Neural progenitor cell (in vitro differentiated cells): ENCODE measurements around the gene DACH1. TPM values are rescaled to one million over a fixed set of nuclear protein-coding genes. Genes with fewer than 3 reads are reported as not detected.
"Not testable (repeated sequence)": the region's sequence is repeated elsewhere in the genome, so short reads cannot be mapped to it uniquely, and the experiment has no call there.

Experiments used
- DNase-seq: peaks from one replicate; pipeline ENCODE4 v3.0.0-alpha.2; 2016; ENCODE audit warnings: low spot score
- H2AFZ ChIP-seq: fragments of 200-600 bp; sonication (generic); replicated peaks from 2 replicates; pipeline ENCODE4 v1.6.1; 2016; ENCODE audit warnings: antibody characterized with exemption
- H3F3A ChIP-seq: fragments of 200-600 bp; sonication (generic); 2 replicates; pipeline ENCODE4 v1.6.1; 2016; ENCODE audit warnings: antibody characterized with exemption, low read depth
- H3K27ac ChIP-seq: fragments of 200-600 bp; sonication (generic); 2 replicates; pipeline ENCODE4 v1.5.1; 2016; ENCODE audit warnings: mild to moderate bottlenecking
- H3K27me3 ChIP-seq: fragments of 200-600 bp; sonication (generic); 2 replicates; pipeline ENCODE4 v1.6.1; 2016; ENCODE audit warnings: mild to moderate bottlenecking, moderate library complexity
- H3K36me3 ChIP-seq: fragments of 200-600 bp; sonication (generic); 2 replicates; pipeline ENCODE4 v1.5.1; 2016
- H3K4me1 ChIP-seq: fragments of 200-600 bp; sonication (generic); 2 replicates; pipeline ENCODE4 v1.6.1; 2016; ENCODE audit warnings: mixed run types
- H3K4me2 ChIP-seq: fragments of 200-600 bp; sonication (generic); 2 replicates; pipeline ENCODE4 v1.6.1; 2016
- H3K4me3 ChIP-seq: fragments of 200-600 bp; sonication (generic); 2 replicates; pipeline ENCODE4 v1.5.1; 2016
- H3K79me2 ChIP-seq: fragments of 200-600 bp; sonication (generic); 2 replicates; pipeline ENCODE4 v1.6.1; 2016; ENCODE audit warnings: low read depth
- H3K9ac ChIP-seq: fragments of 200-600 bp; sonication (generic); 2 replicates; pipeline ENCODE4 v1.6.1; 2016
- H3K9me3 ChIP-seq: fragments of 200-600 bp; sonication (generic); 2 replicates; pipeline ENCODE4 v1.5.1; 2016; ENCODE audit warnings: low read depth
- H4K20me1 ChIP-seq: fragments of 200-600 bp; sonication (generic); 2 replicates; pipeline ENCODE4 v1.6.1; 2016; ENCODE audit warnings: low read depth
- H3K27ac Mint-ChIP-seq: 3 replicates; pipeline ENCODE4 v1.8.0; 2021; ENCODE audit warnings: mixed read lengths
- H3K27me3 Mint-ChIP-seq: 2 replicates; pipeline ENCODE4 v1.8.0; 2022; ENCODE audit warnings: low read depth, mild to moderate bottlenecking, inconsistent platforms, moderate library complexity, mixed read lengths; ENCODE audit not compliant: insufficient read depth
- H3K36me3 Mint-ChIP-seq: 3 replicates; pipeline ENCODE4 v1.8.0; 2021; ENCODE audit warnings: mixed read lengths
- H3K4me1 Mint-ChIP-seq: 3 replicates; pipeline ENCODE4 v1.8.0; 2021; ENCODE audit warnings: mixed read lengths
- H3K4me3 Mint-ChIP-seq: 3 replicates; pipeline ENCODE4 v1.8.0; 2021; ENCODE audit warnings: mild to moderate bottlenecking, moderate library complexity, mixed read lengths
- H3K9me3 Mint-ChIP-seq: 3 replicates; pipeline ENCODE4 v1.8.0; 2020; ENCODE audit warnings: mixed read lengths
- CTCF ChIP-seq: fragments of 200-600 bp; sonication (generic); IDR thresholded peaks from 2 replicates; pipeline ENCODE4 v1.5.1; 2017; ENCODE audit warnings: antibody characterized with exemption, mild to moderate bottlenecking
- EZH2 ChIP-seq: fragments of 200-600 bp; sonication (generic); IDR thresholded peaks from 2 replicates; pipeline ENCODE4 v1.6.1; 2017; ENCODE audit warnings: antibody characterized with exemption, mild to moderate bottlenecking, moderate library complexity
- EZH2phosphoT487 ChIP-seq: fragments of 200-600 bp; sonication (generic); IDR thresholded peaks from 2 replicates; pipeline ENCODE4 v1.6.1; 2017; ENCODE audit warnings: antibody characterized with exemption
- total RNA-seq: library from RNA; depleted of rRNA; stranded (reverse); fragments of >200 nt; gene quantifications from 2 replicates; pipeline ENCODE4 v1.2.3, GENCODE V29; 2015; ENCODE audit warnings: low replicate concordance

Gene DACH1
- total RNA-seq, 1 donor from 2014 or later: 27.6 TPM

- Histone ChIP-seq H3K4me2 (peak overlapping the region; percentile 56), H2AFZ (no peak overlapping the region), H3K79me2 (peaks cover 15% of the 10 kb centered on the region), H3K4me1 (peaks cover 37% of the 10 kb centered on the region), H3K36me3 (no peaks in the 10 kb centered on the region), H3K27me3 (no peaks in the 10 kb centered on the region), H4K20me1 (peaks cover 34% of the 10 kb centered on the region), H3K9ac (no peak overlapping the region), H3K4me3 (no peak overlapping the region), H3F3A (peaks cover 8% of the 10 kb centered on the region), H3K9me3 (no peaks in the 10 kb centered on the region), H3K27ac (peak overlapping the region; percentile 49)
- TF ChIP-seq EZH2phosphoT487 (no peak), EZH2 (no peak), CTCF (no peak)
- Mint-ChIP-seq H3K9me3 (no peaks in the 10 kb centered on the region), H3K27ac (peak overlapping the region; percentile 93), H3K4me1 (peaks cover 60% of the 10 kb centered on the region), H3K27me3 (peaks cover under 1% of the 10 kb centered on the region), H3K4me3 (peak overlapping the region; percentile 20), H3K36me3 (peaks cover 19% of the 10 kb centered on the region)
- peak; percentile 54 for DNase-seq
Observed at GRCh38 chr13:71851498-71852409, 15.2 kb downstream of the DACH1 start.

- no peaks in the 10 kb centered on the region for H3K4me1 ChIP-seq
- H2AFZ ChIP-seq: no peak overlapping the region
- H4K20me1 ChIP-seq: peaks cover 6% of the 10 kb centered on the region
- H3K79me2 ChIP-seq: peaks cover 3% of the 10 kb centered on the region
- Mint-ChIP-seq H3K4me3 (no peak overlapping the region), H3K4me1 (peaks cover 7% of the 10 kb centered on the region), H3K9me3 (peaks cover 9% of the 10 kb centered on the region), H3K27me3 (peaks cover 2% of the 10 kb centered on the region), H3K36me3 (peaks cover 28% of the 10 kb centered on the region), H3K27ac (no peak overlapping the region)
- no peaks in the 10 kb centered on the region for H3K9me3 ChIP-seq
- H3K27me3 ChIP-seq: no peaks in the 10 kb centered on the region
- H3K9ac ChIP-seq: no peak overlapping the region
- peaks cover 3% of the 10 kb centered on the region for H3K36me3 ChIP-seq
- TF ChIP-seq EZH2phosphoT487 (no peak), EZH2 (no peak), CTCF (no peak)
- H3K4me3 ChIP-seq: no peak overlapping the region
- H3K27ac ChIP-seq: no peak overlapping the region
- no peaks in the 10 kb centered on the region for H3F3A ChIP-seq
- no peak overlapping the region for H3K4me2 ChIP-seq
- no peak for DNase-seq
Observed at GRCh38 chr13:71842003-71842402, 25.0 kb downstream of the DACH1 start.

GRCh38 chr13:71838842-71839241 is 28.2 kb downstream of the DACH1 start:
- Histone ChIP-seq H2AFZ (no peak overlapping the region), H3K27ac (no peak overlapping the region), H3K9ac (no peak overlapping the region), H3K9me3 (no peaks in the 10 kb centered on the region), H3F3A (no peaks in the 10 kb centered on the region), H3K79me2 (no peaks in the 10 kb centered on the region), H3K36me3 (peaks cover 3% of the 10 kb centered on the region), H4K20me1 (peaks cover 1% of the 10 kb centered on the region), H3K4me1 (peaks cover 9% of the 10 kb centered on the region), H3K4me3 (no peak overlapping the region), H3K4me2 (no peak overlapping the region), H3K27me3 (no peaks in the 10 kb centered on the region)
- no peak for TF ChIP-seq EZH2
- H3K4me1 Mint-ChIP-seq: peaks cover 20% of the 10 kb centered on the region
- H3K36me3 Mint-ChIP-seq: peaks cover 45% of the 10 kb centered on the region
- H3K27ac Mint-ChIP-seq: no peak overlapping the region
- no peak for DNase-seq
- H3K27me3 Mint-ChIP-seq: no peaks in the 10 kb centered on the region
- peaks cover 23% of the 10 kb centered on the region for H3K9me3 Mint-ChIP-seq
- no peak overlapping the region for H3K4me3 Mint-ChIP-seq

GRCh38 chr13:71837582-71837981 is 29.4 kb downstream of the DACH1 start:
- H3K79me2 ChIP-seq, H4K20me1 ChIP-seq, H3F3A ChIP-seq, H3K9me3 ChIP-seq, H3K4me3 ChIP-seq, H3K4me2 ChIP-seq, H3K27ac ChIP-seq, DNase-seq, H3K27me3 Mint-ChIP-seq, H3K27me3 ChIP-seq, H3K36me3 ChIP-seq, H3K27ac Mint-ChIP-seq, H2AFZ ChIP-seq, H3K4me3 Mint-ChIP-seq, H3K9ac ChIP-seq: not testable (repeated sequence)
- peaks cover 18% of the 10 kb centered on the region for H3K4me1 ChIP-seq
- Mint-ChIP-seq H3K9me3 (peaks cover 23% of the 10 kb centered on the region), H3K4me1 (peaks cover 24% of the 10 kb centered on the region), H3K36me3 (peaks cover 46% of the 10 kb centered on the region)
